ENCODE measurements around the gene ESD.
"Not testable (repeated sequence)": the region's sequence is repeated elsewhere in the genome, so short reads cannot be mapped to it uniquely, and the experiment has no call there.

Gene ESD

GRCh38 chr13:46796515-46797474, at the start of gene ESD:
Gene ESD, minus strand, starts transcription at chr13:46797161. Its CDS starts 5,748 bp downstream, at chr13:46791413.
- DNase-seq (ENCODE audit: low spot score), result peak; percentile 91

DNA sequence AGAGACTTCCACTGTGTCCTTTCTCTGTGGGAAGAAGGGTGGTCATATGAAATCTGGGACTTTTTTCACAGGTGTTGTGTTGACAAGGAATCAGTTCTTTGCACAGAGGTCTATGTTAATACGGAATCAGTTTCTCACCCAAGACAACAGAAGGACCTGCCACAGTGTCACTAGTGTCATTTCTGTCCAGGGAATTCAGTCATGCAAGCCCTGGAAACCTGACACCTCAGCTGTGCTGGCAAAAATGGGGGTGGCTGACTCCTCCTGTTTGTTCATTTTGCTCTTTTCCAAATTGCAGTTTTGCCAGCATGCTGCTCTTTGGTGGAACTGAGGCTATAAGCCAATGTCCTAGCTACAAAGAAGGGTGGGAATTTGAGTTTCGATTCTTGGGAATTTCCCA, 49.8 kb upstream of the ESD start:
- no peak for DNase-seq (ENCODE audit: low spot score)

DNA sequence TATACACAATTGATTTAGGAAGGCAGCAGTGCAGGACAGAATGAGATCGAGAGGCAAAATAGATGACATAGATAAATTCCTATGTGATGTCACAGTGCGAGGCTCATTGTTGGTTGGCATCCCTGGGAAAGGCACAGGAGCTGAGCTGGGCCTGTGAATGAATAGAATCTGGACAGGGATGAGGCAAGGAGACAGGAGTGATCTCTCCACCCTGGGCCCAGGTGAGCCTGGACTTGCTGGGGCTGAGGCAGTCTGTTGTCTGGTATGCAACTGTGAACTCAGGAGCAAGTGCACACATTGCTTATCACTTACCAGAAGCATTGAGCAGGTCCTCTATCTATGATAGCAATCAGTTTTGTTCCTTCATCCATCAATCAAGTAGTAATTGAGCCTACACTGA, 48.2 kb upstream of the ESD start:
- no peak for DNase-seq (ENCODE audit: low spot score)

DNA sequence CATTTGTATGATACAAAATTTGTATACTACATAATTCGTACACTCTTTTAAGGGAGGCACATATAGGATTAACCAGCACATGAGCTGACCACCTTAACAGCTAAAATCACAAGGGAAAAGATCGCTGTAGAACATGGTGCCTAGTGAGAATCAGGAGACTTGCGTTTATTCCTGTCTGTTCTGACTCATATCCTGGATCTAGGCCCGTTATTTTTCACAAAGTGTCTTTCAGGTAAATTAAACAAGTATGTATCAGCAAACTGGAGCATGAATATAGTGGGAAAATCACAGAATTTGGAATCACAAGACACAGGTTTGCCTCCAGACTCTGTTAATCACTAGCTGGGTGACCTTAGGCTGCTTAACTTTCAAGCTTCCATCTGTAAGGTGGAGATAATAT, 47.5 kb upstream of the ESD start:
- DNase-seq (ENCODE audit: low spot score), result no peak

DNA sequence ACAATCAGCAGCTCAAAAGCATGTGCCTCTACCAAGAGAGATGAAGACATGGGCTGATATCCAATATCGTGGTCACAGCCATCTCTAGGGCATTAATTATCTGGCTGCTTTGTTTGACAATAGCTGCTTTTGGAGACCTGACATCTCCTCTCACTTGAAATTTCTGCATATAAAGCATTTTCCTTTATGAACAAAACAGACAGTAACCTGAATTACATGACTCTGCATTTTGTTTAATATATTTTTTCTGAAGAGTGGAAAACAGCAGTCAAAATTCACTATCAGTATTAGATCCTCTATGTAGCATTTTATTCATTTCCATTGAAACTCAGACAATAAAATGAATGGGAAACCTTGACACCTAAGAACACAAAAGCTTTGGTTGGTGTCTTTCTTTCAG, 42.4 kb upstream of the ESD start:
- no peak for DNase-seq (ENCODE audit: low spot score)

DNA sequence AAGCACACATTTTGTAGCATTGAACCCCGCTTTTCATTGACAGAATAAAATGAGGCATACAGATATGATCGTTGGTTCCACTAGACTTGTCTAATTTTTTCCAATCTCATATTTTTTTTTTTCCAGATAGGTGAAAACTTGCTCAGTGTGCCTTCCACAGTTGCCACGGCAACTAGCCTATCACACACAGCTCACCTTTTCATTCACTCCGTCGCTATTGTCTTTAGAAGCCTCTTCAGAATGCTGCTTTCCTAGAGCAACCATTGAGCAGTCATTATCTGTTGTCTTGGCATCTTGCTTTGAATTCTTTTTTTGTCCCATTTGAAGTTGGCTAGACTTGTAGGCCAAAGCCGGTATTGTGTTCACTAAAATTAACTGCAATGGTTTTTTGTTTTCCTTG, 37.7 kb upstream of the ESD start:
- no peak for DNase-seq (ENCODE audit: low spot score)

GRCh38 chr13:46831588-46832194, 34.7 kb upstream of the ESD start:
- peak; percentile 10 for DNase-seq (ENCODE audit: low spot score)

GRCh38 chr13:46830405-46831005, 33.5 kb upstream of the ESD start:
- no peak for DNase-seq (ENCODE audit: low spot score)

- DNase-seq (ENCODE audit: low spot score), result no peak
These were observed 25.6 kb upstream of the ESD start for GRCh38 chr13:46822551-46822950.

DNA sequence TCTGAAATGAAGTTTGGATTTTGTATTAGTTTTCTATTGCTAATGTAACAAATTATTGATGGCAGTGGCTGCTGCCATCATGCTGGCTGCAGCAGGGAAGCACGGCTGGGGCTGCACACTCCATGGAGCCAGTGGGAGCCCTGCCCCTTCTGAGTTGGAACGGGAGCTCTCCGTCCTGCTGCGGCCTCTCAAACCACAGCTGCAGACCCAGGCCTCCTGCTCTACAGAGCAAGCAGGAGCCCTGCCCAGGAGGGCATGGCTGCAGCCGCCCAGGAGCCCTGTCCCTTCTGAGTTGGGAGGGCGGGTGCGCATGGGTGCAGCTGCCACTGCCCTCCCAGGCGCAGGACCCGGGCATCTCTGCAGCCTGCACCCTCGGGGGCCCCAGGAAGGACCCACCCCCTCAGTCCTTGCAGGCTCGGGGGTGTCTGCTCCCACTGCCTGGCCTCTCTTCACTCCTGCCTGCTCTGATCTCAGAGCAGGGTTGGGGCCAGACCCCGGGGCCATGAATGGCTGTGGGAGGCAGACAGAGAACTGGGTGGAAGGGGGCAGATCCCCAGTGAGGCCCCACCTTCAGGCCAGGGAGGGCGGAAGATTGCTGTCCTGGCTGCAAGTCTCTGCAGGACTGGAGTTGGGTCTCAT, 21.0 kb upstream of the ESD start:
- no peak for DNase-seq (ENCODE audit: low spot score)

DNA sequence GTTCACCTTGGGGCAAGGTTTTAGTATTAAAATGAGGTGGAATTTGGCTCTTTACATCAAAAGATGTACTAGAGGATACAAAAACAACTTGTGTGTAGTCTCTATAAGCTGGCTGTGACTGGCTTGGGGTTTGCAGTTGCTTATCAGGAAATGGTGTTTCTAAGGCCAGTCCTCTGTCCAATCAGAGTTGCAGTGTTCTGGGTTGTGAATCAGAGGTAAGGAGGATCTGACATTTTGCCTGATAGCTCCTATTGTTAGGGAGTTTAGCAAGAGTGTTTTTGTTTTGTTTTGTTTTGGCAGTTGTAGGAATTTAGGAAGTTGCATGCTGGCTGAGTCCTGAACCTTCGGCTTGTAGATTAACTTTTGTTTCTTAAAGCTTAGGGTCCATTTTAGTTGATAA, 20.1 kb upstream of the ESD start:
- DNase-seq (ENCODE audit: low spot score), result no peak

DNA sequence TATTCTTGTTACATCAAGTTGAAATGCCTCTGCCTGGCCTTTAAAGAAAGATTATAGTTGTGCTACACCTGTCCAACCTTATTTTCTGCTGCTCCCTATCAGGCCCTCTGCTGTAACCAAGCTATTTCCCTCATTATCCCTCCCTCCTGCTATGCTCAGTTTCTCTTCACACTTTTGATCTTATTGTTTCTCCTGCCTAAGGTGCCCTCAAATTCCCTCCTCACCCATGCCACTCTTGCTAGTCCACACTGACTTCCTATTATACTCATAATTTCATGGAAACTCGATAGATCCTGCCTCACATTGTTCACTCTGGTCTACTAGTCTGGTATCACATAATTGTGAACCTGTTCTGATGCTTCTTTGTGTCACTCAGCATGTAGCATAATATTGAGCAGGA, 19.4 kb upstream of the ESD start:
- no peak for DNase-seq (ENCODE audit: low spot score)

DNA sequence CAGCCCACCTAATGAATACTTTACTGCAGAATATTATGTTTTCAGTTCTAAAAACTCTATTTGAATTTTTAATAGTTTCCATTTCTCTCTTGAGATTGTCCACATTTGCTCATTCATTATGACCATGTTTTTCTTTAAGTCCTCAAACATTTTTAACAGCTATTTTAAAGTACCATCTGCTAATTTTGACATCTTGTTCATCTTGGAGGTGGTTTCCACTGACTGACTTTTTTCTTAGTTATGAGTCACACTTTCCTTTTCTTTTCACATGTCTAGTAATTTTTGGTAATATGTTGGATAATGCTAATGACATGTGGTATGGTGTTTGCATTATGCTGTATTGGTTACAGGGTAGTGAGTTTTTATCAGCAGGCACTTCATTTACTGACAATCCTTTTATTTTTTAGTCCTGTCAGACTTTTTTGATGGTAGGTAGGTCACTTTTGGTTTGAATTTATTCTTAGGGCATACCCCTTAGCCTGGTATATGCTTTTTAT, 15.4 kb upstream of the ESD start:
- no peak for DNase-seq (ENCODE audit: low spot score)

DNA sequence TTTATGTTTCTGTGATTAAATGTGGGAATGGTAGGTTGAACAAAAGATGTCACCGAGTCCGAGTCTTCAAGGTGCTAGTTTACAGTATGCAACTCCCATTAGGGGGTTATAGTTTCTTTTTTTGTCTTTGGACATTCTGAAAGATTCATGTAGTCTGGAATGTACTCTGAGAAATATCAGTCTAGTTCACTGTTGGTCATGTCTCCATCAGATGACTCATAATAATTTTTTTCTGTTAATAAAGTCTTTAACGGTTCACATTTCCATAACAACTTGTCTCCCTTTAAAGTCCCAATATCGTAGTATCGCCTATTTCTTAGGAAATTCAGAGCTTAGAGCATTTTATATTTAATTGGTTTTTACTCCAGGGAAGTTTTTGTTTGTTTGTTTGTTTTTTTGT, 13.5 kb upstream of the ESD start:
- no peak for DNase-seq (ENCODE audit: low spot score)

DNA sequence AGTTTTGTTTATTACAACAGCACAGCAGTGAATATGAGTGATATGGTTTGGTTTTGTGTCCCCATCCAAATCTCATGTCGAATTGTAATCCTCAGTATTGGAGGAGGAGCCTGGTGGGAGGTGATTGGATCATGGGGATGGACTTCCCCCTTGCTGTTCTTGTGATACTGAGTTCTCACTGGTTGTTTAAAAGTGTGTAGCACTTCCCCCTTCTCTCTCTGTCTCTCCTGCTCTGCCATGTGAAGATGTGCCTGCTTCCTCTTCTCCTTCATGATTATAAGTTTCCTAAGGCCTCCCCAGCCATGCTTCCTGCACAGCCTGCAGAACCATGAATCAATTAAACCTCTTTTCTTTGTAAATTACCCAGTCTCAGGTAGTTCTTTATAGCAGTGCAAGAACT, 8.0 kb upstream of the ESD start:
- not testable (repeated sequence) for DNase-seq (ENCODE audit: low spot score)

DNA sequence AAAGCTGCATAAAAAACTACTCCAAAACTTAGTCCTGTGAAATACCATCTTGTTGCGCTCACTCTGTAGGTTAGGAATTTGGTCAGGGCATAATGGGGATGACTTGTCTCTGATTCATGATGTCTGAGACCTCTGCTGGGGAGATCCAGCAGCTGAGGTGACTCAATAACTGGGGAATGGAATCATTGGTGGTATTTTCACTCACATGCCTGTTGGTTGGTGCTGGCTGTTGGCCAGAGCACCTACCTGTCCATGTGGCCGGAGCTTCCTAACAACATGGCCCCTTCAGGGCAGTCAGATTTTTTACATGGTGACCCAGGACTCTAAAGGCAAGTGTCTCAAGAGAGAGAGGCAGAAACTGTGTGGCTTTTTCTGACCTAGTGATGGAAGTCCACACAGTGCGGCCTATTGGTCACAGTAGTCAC, 7.4 kb upstream of the ESD start:
- DNase-seq (ENCODE audit: low spot score), result no peak

DNA sequence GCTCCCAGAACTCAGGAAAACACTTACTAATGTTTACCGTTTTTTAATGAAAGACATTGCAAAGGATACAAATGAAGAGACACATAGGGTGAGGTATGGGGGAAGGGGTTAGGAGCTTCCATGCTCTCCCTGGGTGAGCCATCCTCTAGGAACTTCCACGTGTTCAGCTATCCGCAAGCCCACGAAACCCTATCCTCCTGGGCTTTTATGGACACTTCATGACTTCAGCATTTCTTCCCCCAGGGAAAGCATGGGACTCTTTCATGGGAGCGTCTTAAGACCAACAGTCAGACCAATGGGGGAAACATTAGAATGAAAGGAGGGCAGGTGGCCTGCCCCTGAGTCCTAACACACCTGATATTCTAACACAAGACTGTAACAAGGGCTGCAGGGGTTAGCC, 6.6 kb upstream of the ESD start:
- DNase-seq (ENCODE audit: low spot score), result no peak

DNA sequence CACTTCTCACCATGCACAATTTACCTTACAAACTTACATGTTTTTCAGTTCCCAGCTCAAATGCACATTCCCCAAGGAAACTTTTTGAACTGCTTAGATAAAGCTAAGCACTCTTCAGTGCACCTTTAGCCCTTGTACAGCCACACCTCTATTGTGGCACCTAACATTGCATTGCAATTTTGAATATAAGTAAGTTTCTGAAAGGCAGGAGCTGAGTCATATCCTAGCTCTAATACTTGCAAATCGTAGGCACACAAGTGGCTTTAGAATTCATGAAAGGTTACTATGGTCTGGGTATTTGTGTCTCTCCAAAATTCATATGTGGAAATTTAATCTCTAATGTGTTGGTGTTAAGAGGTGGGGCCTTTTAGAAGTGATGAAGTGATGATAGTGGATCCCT, 4.9 kb upstream of the ESD start:
- no peak for DNase-seq (ENCODE audit: low spot score)

DNA sequence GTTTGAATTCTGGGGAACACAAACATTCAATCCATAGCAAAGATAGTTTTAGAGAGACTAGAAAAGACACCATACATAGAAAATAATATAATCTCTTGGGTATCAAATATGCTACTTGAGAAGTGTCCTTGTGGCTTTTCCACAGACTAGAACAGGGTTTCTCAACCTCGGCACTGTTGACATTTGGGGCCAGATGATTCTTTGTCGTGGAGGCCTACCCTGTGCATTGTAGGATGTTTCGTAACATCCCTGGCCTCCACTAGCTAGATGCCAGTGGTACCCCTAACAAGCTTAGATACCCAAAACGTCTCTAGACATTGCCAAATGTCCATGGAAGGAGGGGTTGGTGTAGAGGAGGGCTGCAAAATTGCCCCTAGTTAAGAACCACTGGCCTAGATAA, 2.2 kb upstream of the ESD start:
- DNase-seq (ENCODE audit: low spot score), result no peak

DNA sequence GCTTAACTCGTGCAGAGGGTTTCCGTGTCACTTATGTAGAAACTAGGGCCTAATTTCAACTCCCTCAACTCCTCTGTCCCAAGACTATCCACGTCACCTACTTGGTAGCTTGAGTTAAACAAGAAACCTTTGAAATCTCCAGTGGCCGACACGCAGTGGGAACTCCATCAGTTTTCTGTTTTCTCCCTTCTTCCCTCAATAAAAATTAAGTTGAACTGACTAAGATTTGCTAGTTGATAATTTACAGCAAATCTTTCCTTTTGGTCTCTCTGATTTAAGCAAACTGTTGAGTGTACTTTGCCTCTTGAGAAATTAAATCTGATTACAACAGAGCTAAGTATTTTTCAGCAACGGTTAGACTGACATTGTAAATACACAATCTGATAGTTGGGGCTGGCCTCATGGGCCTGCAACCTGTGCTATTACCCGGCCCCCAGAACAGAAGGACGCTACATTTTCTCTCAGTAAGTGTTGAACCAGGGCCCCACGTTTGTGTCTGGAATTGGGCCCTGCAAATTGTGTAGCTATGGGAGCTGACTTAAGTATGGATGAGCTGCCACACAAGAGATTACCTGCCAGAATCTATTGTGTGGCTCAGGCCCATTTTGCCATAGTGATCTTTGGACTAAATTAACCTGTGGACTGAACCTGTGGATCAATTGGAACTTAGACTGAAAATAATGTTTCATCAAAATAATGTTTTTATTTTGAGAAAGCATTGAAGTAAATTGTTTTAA, 708 bp upstream of the ESD start:
- DNase-seq (ENCODE audit: low spot score), result no peak

DNA sequence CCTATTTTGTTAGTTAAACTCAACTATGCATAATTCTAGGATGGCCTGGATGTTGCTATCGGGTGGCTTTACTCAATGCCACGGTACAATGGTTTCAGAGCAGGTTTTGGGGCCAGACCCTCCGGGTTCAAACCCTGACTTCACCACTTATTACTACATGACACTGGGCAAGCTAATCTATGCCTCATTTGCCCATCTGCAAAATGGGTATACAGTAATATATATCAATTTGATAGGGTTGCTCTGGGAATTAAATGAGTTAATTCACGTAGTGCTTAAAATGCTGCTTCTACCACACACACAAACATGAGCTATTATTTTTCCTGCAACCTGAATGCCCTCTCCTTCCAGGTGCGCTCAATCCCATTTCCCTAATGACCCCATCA, 839 bp downstream of the ESD start:
- no peak for DNase-seq (ENCODE audit: low spot score)

- no peak for DNase-seq (ENCODE audit: low spot score)
These were observed 1.6 kb downstream of the ESD start for GRCh38 chr13:46795321-46795720.
